ENCODE results near the gene PAK4. TPM values are rescaled to one million over a fixed set of nuclear protein-coding genes. Genes with fewer than 3 reads are reported as not detected.
A peak's percentile ranks its signal among the peaks of the same experiment; 100 is the strongest.
"Not testable (repeated sequence)": the region's sequence is repeated elsewhere in the genome, so short reads cannot be mapped to it uniquely, and the experiment has no call there.

PAK4 gene
- total RNA-seq, 2 donors from 2014 or later: 11.2 to 13.7 TPM

GRCh38 chr19:39209196-39209595 is 83.6 kb downstream of the PAK4 start:
- DNase-seq (ENCODE audit: low spot score): no peak
- H3K27ac ChIP-seq: no peak overlapping the region
- no peak overlapping the region for H3K4me3 ChIP-seq
- H3K36me3 ChIP-seq: no peaks in the 10 kb centered on the region
- H3K9me3 ChIP-seq: no peaks in the 10 kb centered on the region
- no peak for TF ChIP-seq CTCF (IDR thresholded peaks at IDR 0.05)
- peaks cover 0 to under 1% of the 10 kb centered on the region in 2 donors for H3K27me3 ChIP-seq
- no peaks in the 10 kb centered on the region for H3K4me1 ChIP-seq

DNA sequence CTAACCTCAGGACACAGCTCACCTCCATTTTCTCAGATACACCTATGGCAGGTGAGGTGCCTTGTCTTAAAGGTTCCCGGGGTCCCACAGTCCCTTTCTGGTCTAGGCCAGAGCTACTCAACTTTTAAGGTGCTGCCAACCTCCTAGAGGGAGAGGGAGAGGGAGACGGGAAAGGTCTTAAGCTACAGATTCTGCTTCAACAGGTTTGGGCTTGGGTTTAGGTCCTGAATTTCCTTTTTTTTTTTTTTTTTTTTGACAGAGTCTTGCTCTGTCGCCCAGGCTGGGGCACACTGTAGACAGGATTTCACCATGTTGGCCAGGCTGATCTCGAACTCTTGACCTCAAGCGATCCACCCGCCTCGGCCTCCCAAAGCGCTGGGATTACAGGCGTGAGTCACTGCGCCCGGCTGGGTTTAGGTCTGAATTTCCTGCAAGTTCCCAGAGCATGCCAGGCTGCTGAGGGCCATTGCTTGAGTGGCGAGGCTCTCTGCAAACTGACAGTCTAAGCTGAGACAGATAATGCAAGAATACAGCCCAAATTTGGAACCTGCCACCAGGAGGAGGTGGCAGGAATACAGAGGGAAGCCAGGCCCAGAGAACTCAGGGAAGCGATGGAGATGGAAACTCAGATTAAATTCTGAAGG is 86.3 kb downstream of the PAK4 start:
- Histone ChIP-seq H3K27me3 (no peaks in the 10 kb centered on the region), H3K27ac (no peak overlapping the region), H3K4me1 (no peaks in the 10 kb centered on the region), H3K4me3 (no peak overlapping the region), H3K9me3 (peaks cover 0 to 14% of the 10 kb centered on the region in 2 donors), H3K36me3 (no peaks in the 10 kb centered on the region)
- DNase-seq (ENCODE audit: low spot score): no peak
- no peak for TF ChIP-seq CTCF (IDR thresholded peaks at IDR 0.05)

DNA sequence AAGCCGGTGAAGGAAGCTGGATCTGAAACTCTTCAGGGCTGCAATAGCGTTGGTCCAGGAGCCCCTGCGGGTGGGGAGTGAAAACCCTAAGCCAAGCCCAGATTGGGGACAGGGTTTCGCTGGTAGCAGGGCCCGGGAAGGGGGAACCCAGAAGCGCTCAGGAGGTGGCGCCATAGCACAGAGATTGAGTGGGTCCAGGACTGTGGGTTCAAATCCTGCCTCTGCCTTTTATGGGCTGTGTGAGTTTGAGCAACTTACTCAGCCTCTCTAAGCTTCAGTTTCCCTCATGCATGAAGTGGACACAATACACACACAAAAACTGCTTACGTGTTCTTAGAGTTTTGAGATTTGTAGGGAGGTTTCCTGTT is 86.8 kb downstream of the PAK4 start:
- no peak overlapping the region for H3K27ac ChIP-seq
- H3K4me3 ChIP-seq: no peak overlapping the region
- no peak for DNase-seq (ENCODE audit: low spot score)
- H3K27me3 ChIP-seq: no peaks in the 10 kb centered on the region
- H3K4me1 ChIP-seq: no peaks in the 10 kb centered on the region
- peaks cover 0 to 18% of the 10 kb centered on the region in 2 donors for H3K9me3 ChIP-seq
- H3K36me3 ChIP-seq: no peaks in the 10 kb centered on the region
- peak in 1 of 2 donors; percentile 20 for TF ChIP-seq CTCF (IDR thresholded peaks at IDR 0.05)

DNA sequence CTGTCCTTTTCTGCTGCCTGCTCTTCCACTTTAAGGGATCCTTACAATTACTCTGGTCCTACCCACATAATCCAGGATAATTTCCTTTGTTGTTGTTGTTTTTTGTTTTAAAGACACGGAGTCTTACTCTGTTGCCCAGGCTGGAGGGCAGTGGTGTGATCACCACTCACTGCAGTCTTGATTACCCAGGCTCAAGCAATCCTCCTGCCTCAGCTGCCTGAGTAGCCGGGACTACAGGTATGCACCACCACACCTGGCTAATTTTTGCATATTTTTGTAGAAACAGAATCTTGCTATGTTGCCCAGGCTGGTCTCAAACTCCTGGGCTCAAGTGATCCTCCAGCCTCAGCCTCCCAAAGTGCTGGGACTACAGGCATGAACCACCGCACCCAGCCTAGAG is 89.7 kb downstream of the PAK4 start:
- H3K27me3 ChIP-seq; DNase-seq (ENCODE audit: low spot score); H3K4me1 ChIP-seq; H3K4me3 ChIP-seq; H3K36me3 ChIP-seq; H3K27ac ChIP-seq: not testable (repeated sequence)
- peaks cover 0 to 19% of the 10 kb centered on the region in 2 donors for H3K9me3 ChIP-seq

DNA sequence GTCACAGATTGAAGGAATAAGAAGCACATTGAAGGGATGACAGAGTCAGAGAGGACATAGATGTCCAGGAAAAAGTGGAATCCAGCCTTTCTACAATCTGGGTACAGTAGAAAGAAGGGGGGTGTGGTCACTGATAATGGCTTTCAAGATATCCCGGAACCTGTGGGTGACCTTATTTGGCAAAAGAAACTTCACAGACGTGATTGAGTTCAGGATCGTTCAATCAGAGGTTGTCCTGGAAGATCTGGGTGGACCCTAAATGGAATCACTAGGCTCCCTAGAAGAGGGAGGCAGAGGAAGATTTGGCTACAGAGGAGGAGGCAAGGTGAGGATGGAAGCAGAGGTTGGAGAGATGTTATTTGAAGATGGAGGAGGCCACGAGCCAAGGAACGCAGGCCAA is 91.5 kb downstream of the PAK4 start:
- H3K4me1 ChIP-seq: no peaks in the 10 kb centered on the region
- H3K9me3 ChIP-seq: peaks cover 0 to 19% of the 10 kb centered on the region in 2 donors
- no peak overlapping the region for H3K4me3 ChIP-seq
- no peaks in the 10 kb centered on the region for H3K36me3 ChIP-seq
- no peak for DNase-seq (ENCODE audit: low spot score)
- no peak for TF ChIP-seq CTCF (IDR thresholded peaks at IDR 0.05)
- H3K27ac ChIP-seq: no peak overlapping the region
- H3K27me3 ChIP-seq: no peaks in the 10 kb centered on the region

- no peak for TF ChIP-seq CTCF (IDR thresholded peaks at IDR 0.05)
- Histone ChIP-seq H3K27me3 (no peaks in the 10 kb centered on the region), H3K4me3 (no peak overlapping the region), H3K9me3 (peaks cover 0 to 19% of the 10 kb centered on the region in 2 donors), H3K27ac (no peak overlapping the region), H3K4me1 (no peaks in the 10 kb centered on the region), H3K36me3 (no peaks in the 10 kb centered on the region)
- no peak for DNase-seq (ENCODE audit: low spot score)
Measured at GRCh38 chr19:39218230-39219007, 92.8 kb downstream of the PAK4 start.

DNA sequence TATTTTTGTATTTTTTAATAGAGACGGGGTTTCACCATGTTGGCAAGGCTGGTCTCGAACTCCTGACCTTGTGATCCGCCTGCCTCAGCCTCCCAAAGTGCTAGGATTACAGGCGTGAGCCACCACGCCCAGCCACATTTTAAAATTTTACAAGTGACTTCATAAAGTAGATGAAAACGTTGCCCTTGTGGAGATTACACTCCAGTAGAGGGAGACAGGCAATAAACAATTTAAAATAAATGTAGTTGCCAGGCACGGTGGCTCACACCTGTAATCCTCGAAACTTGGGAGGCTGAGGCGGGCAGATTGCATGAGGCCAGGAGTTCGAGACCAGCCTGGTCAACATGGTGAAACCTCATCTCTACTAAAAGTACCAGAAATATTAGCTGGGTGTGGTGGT is 93.5 kb downstream of the PAK4 start:
- not testable (repeated sequence) for H3K4me3 ChIP-seq; DNase-seq (ENCODE audit: low spot score); H3K27me3 ChIP-seq; H3K4me1 ChIP-seq; H3K36me3 ChIP-seq; H3K27ac ChIP-seq
- H3K9me3 ChIP-seq: peaks cover 0 to 19% of the 10 kb centered on the region in 2 donors

All from right atrium auricular region (tissue), 2 donors.